GOT3 (cell line): ENCODE measurements around the gene VEZF1.

ENCODE experiments used
- DNase-seq: peaks from one replicate; lab custom pipeline; 2025; ENCODE audit warnings: mixed read lengths; lab: John Stamatoyannopoulos, UW

Gene VEZF1

GRCh38 chr17:57987581-57988300, at the start of gene VEZF1:
Gene VEZF1 (minus strand): TSS chr17:57988254. CDS start chr17:57988111, 143 bp downstream.
- peak; percentile 17 for DNase-seq

- DNase-seq: no peak
Measured at GRCh38 chr17:58032691-58033415, 44.8 kb upstream of the VEZF1 start.

- DNase-seq: no peak
Measured at GRCh38 chr17:58028578-58028977, 40.5 kb upstream of the VEZF1 start.

- DNase-seq: no peak
Measured at GRCh38 chr17:58020401-58020800, 32.3 kb upstream of the VEZF1 start.

- no peak for DNase-seq
Measured at GRCh38 chr17:58019521-58019920, 31.5 kb upstream of the VEZF1 start.

- DNase-seq: no peak
Measured at GRCh38 chr17:58019039-58019438, 31.0 kb upstream of the VEZF1 start.

GRCh38 chr17:58010067-58010799, 22.2 kb upstream of the VEZF1 start:
- DNase-seq: no peak

GRCh38 chr17:58007781-58008706, 20.0 kb upstream of the VEZF1 start:
- DNase-seq: no peak

- peak; percentile 97 for DNase-seq
Measured at GRCh38 chr17:58006924-58007780, 19.1 kb upstream of the VEZF1 start, which contains the start of gene SRSF1. Gene SRSF1 (minus strand): TSS chr17:58007246. CDS start chr17:58007137, 109 bp downstream.

GRCh38 chr17:58006560-58006923, 18.5 kb upstream of the VEZF1 start:
- no peak for DNase-seq

GRCh38 chr17:58005728-58006559, 17.9 kb upstream of the VEZF1 start:
- DNase-seq: no peak

GRCh38 chr17:58005031-58005727, 17.1 kb upstream of the VEZF1 start:
- DNase-seq: no peak

- no peak for DNase-seq
Measured at GRCh38 chr17:58004060-58004459, 16.0 kb upstream of the VEZF1 start.

- DNase-seq: no peak
Measured at GRCh38 chr17:58002973-58003372, 14.9 kb upstream of the VEZF1 start.

GRCh38 chr17:58002154-58002948, 14.3 kb upstream of the VEZF1 start:
- DNase-seq: no peak

- DNase-seq: no peak
Measured at GRCh38 chr17:58001461-58002124, 13.5 kb upstream of the VEZF1 start.

- no peak for DNase-seq
Measured at GRCh38 chr17:57999496-58000017, 11.5 kb upstream of the VEZF1 start.
